T-helper 1 cell (primary cell): ENCODE results near the gene MTX3.

Source experiments
- DNase-seq, 5 donors: peaks; one replicate each; pipeline ENCODE4 v3.0.0-alpha.2; 2012 to 2020
- total RNA-seq, 4 donors: gene quantifications; one replicate each; lab custom pipeline; 2026; lab: John Stamatoyannopoulos, UW

Gene MTX3
- 38.3 to 76.5 (median 46.0) reads per million in 4 donors for total RNA-seq

GRCh38 chr5:79990598-79991507 is at the start of gene MTX3:
Gene MTX3, minus strand, starts transcription at chr5:79991262. Its CDS starts 24 bp downstream, at chr5:79991238.
- peak; percentile 65 to 94 (median 78) for DNase-seq

DNA sequence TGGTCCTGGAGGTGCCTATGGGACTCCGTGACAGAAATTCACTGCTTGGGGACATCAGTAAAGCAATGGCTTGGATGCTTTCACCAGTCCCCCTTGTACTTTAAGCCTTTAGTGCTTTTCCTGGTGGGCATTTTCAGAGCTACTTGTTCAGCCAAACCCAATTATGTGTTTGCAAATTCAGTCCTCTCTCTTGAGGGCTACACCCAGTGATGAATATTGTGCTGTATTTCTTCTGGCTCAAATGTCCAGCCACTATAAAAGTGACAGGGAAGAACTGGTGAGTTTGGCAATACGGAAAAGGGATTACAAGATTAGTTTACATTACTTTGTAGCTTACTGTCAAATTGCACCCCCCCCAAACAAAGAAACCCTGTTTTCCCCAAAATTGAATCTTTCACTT is 48.6 kb upstream of the MTX3 start:
- DNase-seq: no peak

DNA sequence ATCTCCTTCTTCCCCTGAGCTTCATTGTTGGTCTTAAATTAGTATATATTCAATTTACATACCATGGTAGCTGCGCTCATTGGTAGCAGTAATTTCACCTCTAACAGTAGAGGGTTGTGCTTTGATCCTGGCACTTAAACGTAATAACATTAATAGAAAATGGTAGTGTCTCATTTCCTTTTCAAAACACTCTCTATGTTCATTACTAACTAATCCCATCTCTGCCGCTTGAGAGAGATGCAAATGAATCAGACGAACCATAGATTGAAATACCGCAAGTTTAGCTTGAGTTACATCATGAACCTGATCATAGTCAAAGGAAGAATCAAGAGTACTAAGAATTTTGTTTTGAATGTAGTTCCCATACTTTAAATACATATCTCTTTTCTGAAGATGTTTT is 46.3 kb upstream of the MTX3 start:
- DNase-seq: peak in 1 of 5 donors; percentile 84

GRCh38 chr5:80036615-80037014 is 45.6 kb upstream of the MTX3 start:
- no peak for DNase-seq

DNA sequence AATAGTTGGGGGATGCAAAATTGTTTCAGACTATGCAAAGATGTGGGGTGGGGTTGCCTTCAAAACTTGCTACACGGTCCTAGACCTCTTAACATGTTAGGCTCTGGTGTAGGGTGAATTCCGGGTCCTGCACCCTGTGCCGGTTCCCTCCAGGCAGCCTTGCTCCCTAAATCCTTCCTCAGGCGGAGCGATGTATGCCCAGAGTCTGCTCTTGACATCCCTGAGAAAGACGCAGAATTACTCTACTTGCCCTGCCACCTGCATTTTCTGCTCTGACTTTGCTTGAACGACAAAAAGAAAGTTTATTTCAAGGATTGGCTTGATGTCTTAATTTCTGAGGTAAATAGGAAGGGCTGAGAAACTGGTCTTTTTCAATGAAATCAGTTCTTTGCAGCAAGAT is 44.8 kb upstream of the MTX3 start:
- no peak for DNase-seq

GRCh38 chr5:80034962-80035821 is 44.1 kb upstream of the MTX3 start, which contains the start of gene THBS4:
Gene THBS4, plus strand, starts transcription at chr5:80035348. Its CDS starts 190 bp downstream, at chr5:80035538.
- no peak for DNase-seq

DNA sequence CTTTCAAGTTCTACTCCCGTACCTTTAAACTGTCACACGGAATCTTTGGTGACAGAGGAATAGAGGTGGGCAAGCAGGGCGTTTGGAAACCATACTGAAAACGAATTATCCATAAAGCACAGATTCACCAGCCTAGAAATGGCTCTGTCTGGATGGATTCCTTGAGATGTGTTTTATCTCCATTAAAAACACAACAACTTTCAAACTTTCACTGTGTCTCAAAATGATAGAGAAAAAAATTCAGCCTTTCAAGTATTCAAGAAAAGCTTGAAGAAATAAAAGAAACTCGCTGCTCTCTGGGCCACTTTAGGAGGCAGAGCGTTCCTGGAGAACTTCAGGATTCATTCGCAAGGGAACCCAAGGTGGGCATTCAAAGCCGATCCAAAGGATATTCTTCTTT is 43.5 kb upstream of the MTX3 start:
- DNase-seq: no peak

GRCh38 chr5:80033513-80033912 is 42.5 kb upstream of the MTX3 start:
- DNase-seq: peak in 1 of 5 donors; percentile 82

- DNase-seq: no peak
These were observed 40.0 kb upstream of the MTX3 start for GRCh38 chr5:80031109-80031508.

- DNase-seq: no peak
These were observed 35.8 kb upstream of the MTX3 start for GRCh38 chr5:80026841-80027240.

- no peak for DNase-seq
These were observed 34.0 kb upstream of the MTX3 start for GRCh38 chr5:80025069-80025468.

DNA sequence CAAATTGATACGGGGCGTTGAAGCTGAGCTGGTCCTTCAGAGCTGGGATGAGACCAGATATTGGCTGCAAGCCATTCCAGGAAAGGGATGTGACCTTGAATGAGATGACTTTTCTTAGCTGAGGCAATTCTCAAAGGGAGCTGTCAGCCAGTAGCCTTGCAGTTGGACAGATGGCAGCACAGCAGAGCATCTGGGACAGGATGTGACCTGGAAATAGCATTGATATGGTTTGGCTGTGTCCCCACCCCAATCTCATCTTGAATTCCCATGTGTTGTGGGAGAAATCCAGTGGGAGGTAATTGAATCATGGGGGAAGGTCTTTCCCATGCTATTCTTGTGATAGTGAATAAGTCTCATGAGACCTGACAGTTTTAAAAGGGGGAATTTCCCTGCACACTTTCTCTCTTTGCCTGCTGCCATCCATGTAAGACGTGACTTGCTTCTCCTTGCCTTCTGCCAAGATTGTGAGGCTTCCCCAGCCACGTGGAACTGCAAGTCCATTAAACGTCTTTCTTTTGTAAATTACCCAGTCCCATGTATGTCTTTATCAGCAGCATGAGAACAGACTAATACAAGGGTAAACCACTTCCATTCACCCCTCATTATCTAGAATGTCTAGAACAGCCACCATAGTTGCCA is 19.8 kb upstream of the MTX3 start:
- DNase-seq: no peak

- DNase-seq: no peak
These were observed 18.1 kb upstream of the MTX3 start for GRCh38 chr5:80008995-80009765.

DNA sequence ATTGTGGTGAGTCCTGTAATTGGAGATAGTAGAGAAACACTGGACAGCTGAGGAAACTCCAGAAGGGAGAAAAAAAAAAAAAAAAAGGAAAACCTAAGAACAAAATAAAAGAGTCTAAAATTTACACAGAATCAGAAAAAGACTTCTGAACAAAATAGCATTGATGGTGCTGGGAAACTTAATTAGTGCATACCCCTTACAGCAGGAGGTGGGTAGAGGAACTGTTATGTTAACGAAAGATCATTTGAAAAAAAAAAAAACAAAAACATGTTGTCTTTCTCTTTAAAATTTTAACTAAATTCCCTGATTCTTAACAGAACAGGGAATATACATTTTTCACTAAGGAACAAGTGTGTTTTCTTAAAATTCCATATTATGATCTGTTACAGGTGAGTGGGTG is 11.6 kb upstream of the MTX3 start:
- DNase-seq: no peak

- DNase-seq: no peak
These were observed 8.7 kb upstream of the MTX3 start for GRCh38 chr5:79999722-80000121.

DNA sequence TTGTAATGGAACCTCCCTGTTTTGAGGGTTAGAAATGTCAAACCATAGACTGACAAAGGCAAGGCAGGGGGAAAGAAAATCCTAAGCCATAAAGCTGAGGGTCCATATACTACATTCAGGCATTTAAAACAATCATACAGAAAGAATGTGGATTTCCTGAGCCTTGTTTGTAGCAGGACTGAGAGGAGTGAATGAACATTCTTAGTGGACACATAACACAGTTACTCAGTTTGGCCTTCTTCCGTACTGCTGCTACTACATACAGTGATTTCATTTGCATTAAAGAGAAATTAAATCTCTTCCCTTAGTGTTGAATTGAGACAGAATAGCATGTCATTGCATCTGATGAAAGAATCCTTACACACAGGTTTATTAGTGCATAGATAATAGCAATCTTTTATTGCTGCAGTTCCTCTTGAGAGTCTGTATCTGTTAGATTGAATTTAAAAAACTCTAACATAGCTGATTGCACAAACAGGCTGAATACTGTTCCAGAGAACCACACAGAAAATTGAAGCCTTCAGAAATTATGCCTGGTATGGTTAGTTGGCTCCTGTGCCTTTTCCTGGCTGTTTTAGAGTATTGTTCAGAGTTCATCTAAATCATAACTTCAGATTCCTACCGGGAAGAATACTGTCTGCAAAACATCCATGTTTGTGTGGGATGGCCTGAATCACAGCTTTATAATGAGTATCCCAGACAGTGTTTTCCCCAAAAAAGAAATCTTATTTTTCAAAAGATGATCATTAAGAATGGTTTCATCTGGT is 2.0 kb upstream of the MTX3 start:
- DNase-seq: no peak

DNA sequence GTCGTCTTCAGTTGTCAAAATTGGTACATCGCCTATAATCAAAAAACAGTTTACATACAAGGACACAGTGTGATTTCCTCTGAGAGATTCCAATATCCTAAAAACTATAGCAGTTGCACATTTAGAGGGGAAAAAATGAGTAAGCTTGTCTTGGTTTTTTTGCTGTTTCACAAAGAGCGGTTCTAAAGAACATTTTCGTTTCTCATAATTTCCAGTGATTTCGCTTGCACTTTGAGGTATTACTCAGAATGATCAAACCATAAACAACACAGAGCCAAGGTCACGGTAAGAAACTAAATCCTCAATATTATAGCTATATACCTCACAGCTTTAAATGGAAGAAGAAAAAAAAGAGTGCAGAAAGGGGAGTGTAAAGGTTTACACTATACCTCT is 861 bp downstream of the MTX3 start:
- peak in 1 of 5 donors; percentile 92 for DNase-seq

GRCh38 chr5:79986260-79986659 is 4.8 kb downstream of the MTX3 start:
- DNase-seq: peak in 1 of 5 donors; percentile 24

DNA sequence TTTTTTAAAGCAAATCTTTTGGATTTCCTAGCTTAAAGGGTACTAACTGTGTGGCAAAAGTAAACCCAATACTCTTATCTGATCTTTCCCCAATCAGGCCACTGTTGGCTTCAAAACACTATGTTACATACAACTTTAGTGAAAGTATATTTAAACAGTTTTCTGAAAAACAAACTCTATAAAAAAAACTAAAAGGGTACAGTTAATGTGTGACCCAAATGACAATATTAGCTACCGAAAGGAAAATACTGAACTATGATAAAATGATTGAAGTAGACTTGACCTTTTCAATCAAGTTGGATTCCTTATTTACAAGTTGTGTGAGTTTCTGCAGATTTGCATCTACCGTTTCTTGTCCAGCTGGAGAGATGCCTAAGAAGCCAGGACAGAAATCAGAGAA is 5.8 kb downstream of the MTX3 start:
- DNase-seq: no peak

GRCh38 chr5:79984363-79984762 is 6.7 kb downstream of the MTX3 start:
- DNase-seq: no peak

DNA sequence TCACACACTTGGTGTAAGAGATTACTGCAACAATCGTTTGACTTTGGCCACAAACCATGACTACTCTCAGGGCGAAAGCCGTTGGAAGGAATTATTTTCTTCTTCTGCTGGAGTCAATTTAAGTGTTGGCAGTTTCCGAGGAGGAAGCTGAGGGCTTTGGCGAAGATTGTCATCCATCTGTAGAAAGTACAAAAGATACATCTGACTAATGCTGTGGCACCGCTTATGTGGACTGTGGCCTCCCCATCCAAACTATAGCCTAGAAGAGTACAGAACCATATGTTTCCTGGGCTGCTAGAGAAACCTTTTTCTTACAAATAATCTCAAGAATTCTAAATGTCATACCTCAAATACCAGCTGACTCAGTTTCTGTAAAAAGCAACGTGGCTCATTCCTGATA is 7.4 kb downstream of the MTX3 start:
- DNase-seq: no peak
